Tibial nerve (tissue), 3 donors: Measurements from ENCODE around the gene STAT2.

Source experiments
- POLR2A ChIP-seq, 2 donors: fragments of 450-650 bp; IDR thresholded peaks; one replicate each; pipeline ENCODE4 v1.6.1; 2017; ENCODE audit warnings: antibody characterized with exemption in 2 of 2, mild to moderate bottlenecking in 2 of 2, moderate library complexity in 2 of 2
- TF ChIP-seq, protein P1 (sequence below), 5 experiments: fragments of 200-600 bp in 3 of 5; fragments of 450-650 bp in 2 of 5; sonication (generic) in 3 of 5; IDR thresholded peaks; one replicate each; pipeline ENCODE4 v1.5.1; 2016 to 2019; ENCODE audit warnings: antibody characterized with exemption in 5 of 5, mild to moderate bottlenecking in 3 of 5, moderate library complexity in 2 of 5

- TF ChIP-seq POLR2A (IDR thresholded peaks at IDR 0.05): no peak
- TF ChIP-seq, protein P1, sequence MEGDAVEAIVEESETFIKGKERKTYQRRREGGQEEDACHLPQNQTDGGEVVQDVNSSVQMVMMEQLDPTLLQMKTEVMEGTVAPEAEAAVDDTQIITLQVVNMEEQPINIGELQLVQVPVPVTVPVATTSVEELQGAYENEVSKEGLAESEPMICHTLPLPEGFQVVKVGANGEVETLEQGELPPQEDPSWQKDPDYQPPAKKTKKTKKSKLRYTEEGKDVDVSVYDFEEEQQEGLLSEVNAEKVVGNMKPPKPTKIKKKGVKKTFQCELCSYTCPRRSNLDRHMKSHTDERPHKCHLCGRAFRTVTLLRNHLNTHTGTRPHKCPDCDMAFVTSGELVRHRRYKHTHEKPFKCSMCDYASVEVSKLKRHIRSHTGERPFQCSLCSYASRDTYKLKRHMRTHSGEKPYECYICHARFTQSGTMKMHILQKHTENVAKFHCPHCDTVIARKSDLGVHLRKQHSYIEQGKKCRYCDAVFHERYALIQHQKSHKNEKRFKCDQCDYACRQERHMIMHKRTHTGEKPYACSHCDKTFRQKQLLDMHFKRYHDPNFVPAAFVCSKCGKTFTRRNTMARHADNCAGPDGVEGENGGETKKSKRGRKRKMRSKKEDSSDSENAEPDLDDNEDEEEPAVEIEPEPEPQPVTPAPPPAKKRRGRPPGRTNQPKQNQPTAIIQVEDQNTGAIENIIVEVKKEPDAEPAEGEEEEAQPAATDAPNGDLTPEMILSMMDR (IDR thresholded peaks at IDR 0.05): no peak
Observed at GRCh38 chr12:56382611-56383010, 22.7 kb upstream of the STAT2 start.
